ENCODE data around the gene CARD6. TPM values are rescaled to one million over a fixed set of nuclear protein-coding genes. Genes with fewer than 3 reads are reported as not detected.

The CARD6 gene
- total and polyA plus RNA-seq, 2 of the 13 experiments (the other 11 are each of a cell fraction or from before 2014, with no cell fraction given): 0.33 to 1.4 TPM

DNA sequence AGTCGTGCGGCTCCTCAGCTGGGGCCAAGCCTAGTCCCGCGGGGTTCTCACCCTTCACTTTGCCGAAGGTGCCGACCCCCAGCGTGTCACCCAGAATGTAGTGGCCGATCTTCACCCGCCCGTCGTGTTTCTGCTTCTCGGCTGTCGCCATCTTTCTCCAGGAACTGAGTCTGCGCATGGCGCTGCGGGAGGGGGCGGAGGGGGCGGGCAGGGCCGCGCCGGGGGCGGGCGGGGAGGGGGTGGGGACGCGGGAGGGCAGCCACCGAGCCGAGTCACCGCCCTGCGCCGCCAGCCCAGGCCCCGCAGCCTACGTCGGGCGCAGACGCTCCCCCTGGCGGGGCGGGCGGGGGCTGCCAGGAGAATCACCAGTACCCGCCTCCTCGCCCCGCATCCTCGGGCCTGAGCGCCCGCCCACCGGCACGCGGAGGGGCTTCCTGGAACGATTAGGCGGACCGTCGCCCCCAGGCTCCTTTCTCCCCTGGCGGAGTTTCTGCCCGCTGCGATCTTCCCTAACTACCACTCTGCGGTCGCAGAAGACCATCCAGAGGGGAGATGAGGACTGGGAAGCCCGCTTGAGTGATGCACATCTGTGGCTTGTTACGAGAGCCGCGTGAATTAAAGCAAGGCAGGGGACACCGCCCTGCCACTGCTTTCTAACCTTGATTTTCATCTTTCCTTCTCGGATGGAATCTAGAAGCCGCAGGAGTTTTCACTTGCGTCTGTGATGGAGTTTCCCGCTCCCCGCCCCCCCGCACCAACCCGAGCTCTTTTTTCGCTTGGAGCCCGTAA is 43.0 kb upstream of the CARD6 start, which contains the start of gene PRKAA1 (continued):
- TF ChIP-seq, protein P1, sequence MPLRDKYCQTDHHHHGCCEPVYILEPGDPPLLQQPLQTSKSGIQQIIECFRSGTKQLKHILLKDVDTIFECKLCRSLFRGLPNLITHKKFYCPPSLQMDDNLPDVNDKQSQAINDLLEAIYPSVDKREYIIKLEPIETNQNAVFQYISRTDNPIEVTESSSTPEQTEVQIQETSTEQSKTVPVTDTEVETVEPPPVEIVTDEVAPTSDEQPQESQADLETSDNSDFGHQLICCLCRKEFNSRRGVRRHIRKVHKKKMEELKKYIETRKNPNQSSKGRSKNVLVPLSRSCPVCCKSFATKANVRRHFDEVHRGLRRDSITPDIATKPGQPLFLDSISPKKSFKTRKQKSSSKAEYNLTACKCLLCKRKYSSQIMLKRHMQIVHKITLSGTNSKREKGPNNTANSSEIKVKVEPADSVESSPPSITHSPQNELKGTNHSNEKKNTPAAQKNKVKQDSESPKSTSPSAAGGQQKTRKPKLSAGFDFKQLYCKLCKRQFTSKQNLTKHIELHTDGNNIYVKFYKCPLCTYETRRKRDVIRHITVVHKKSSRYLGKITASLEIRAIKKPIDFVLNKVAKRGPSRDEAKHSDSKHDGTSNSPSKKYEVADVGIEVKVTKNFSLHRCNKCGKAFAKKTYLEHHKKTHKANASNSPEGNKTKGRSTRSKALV (CRISPR knock-in tag; IDR thresholded peaks at IDR 0.05): no peak; the same call in 1 of the 2 replicates
- no peak for TF ChIP-seq RBM39 (IDR thresholded peaks at IDR 0.05; ENCODE audit: low read depth, low read length, poor library complexity, severe bottlenecking)
- TF ChIP-seq FOXA3 (CRISPR knock-in tag; IDR thresholded peaks at IDR 0.05): peak; percentile 30; the same call in 1 of the 2 replicates
- no peak for TF ChIP-seq ZNF629 (CRISPR knock-in tag; conservative IDR thresholded peaks at IDR 0.05)
- no peak for TF ChIP-seq ZNF713 (CRISPR knock-in tag; IDR thresholded peaks at IDR 0.05)
- TF ChIP-seq ZBTB26 (CRISPR knock-in tag; IDR thresholded peaks at IDR 0.05; ENCODE audit: borderline replicate concordance): no peak
- TF ChIP-seq ZNF407 (CRISPR knock-in tag; IDR thresholded peaks at IDR 0.05; ENCODE audit: not compliant biosample characterization): no peak
- peak; percentile 49 for TF ChIP-seq NR2C2 (CRISPR knock-in tag; IDR thresholded peaks at IDR 0.05; ENCODE audit: borderline replicate concordance)
- TF ChIP-seq TOPORS (CRISPR knock-in tag; IDR thresholded peaks at IDR 0.05): no peak
- no peak for TF ChIP-seq ZFP82 (CRISPR knock-in tag; IDR thresholded peaks at IDR 0.05; ENCODE audit: borderline replicate concordance)
- peak; percentile 40; the same call in 1 of the 2 replicates for TF ChIP-seq NFKB2 (CRISPR knock-in tag; IDR thresholded peaks at IDR 0.05; ENCODE audit: borderline replicate concordance)
- TF ChIP-seq RELA (CRISPR knock-in tag; IDR thresholded peaks at IDR 0.05): no peak
- no peak for TF ChIP-seq XBP1 (CRISPR knock-in tag; IDR thresholded peaks at IDR 0.05)
- TF ChIP-seq MIER3 (CRISPR knock-in tag; IDR thresholded peaks at IDR 0.05; ENCODE audit: borderline replicate concordance): no peak
